Ovary (tissue), 9 donors: ENCODE data around the gene TMED7. TPM values are rescaled to one million over a fixed set of nuclear protein-coding genes. Genes with fewer than 3 reads are reported as not detected.
A peak's percentile ranks its signal among the peaks of the same experiment; 100 is the strongest.

ENCODE experiments used
- DNase-seq, 5 donors: peaks; one replicate each; pipeline ENCODE4 v3.0.0-alpha.2; 2019 to 2020
- H3K27ac ChIP-seq, 2 donors: fragments of 200-600 bp; one replicate each; pipeline versions ENCODE4 v1.5.1 to v1.8.0; 2019 to 2022
- H3K27me3 ChIP-seq: fragments of 200-600 bp; one replicate; pipeline ENCODE4 v1.8.0; 2022
- H3K36me3 ChIP-seq: fragments of 200-600 bp; sonication (generic); one replicate; pipeline ENCODE4 v1.5.1; 2019
- H3K4me1 ChIP-seq: one replicate; pipeline ENCODE4 v1.8.1; 2013; ENCODE audit warnings: mild to moderate bottlenecking, moderate library complexity; ENCODE audit not compliant: insufficient read depth
- H3K4me3 ChIP-seq: fragments of 200-600 bp; sonication (generic); one replicate; pipeline ENCODE4 v1.5.1; 2017
- H3K9me3 ChIP-seq, 2 donors: fragments of 200-600 bp in 1 of 2; sonication (generic) in 1 of 2; one replicate each; pipeline versions ENCODE4 v1.5.1 to v1.8.1; 2013 to 2019; ENCODE audit warnings: mild to moderate bottlenecking in 1 of 2, moderate library complexity in 1 of 2
- CTCF ChIP-seq, 3 donors: fragments of 450-650 bp in 2 of 3; fragments of 200-600 bp in 1 of 3; IDR thresholded peaks; one replicate each; pipeline versions ENCODE4 v1.5.1 to v1.8.0; 2016 to 2022; ENCODE audit warnings: antibody characterized with exemption in 3 of 3, mild to moderate bottlenecking in 1 of 3
- EP300 ChIP-seq: sonication (generic); formaldehyde crosslinking; IDR thresholded peaks from one replicate; pipeline ENCODE4 v1.6.1; 2017; ENCODE audit warnings: antibody characterized with exemption
- POLR2A ChIP-seq: fragments of 450-650 bp; IDR thresholded peaks from one replicate; pipeline ENCODE4 v1.6.1; 2017; ENCODE audit warnings: antibody characterized with exemption, mild to moderate bottlenecking, moderate library complexity
- WGBS, 3 donors: extraction: QIAGEN DNeasy Blood & Tissue Kit in 1 of 3; methylation state at CpG; one replicate each; pipeline versions ENCODE4 v1.1.5 to v1.1.7; 2013 to 2017; 5-methylcytosine and 5-hydroxymethylcytosine counted together
- intact Hi-C, 4 donors: fragments of 100-400 bp; cut with DNase I; formaldehyde crosslinking; loops; one replicate each; pipeline versions ENCODE4 v1.11.0 to v1.15.1; 2022 to 2023
- polyA plus RNA-seq, 2 donors: library from polyadenylated mRNA; stranded (reverse); fragments of 200-250 nt in 1 of 2; fragments of 350-450 nt in 1 of 2; fragmentation: Illumina TruSeq in 1 of 2; extraction: RNeasy Lipid Tissue Mini Kit (QIAGEN cat#74804) in 1 of 2; gene quantifications; one replicate each; pipeline ENCODE4 v1.2.3, GENCODE V29; 2013 to 2014
- total RNA-seq, 7 donors: library from RNA; depleted of rRNA in 2 of 7; stranded (reverse); fragments of >200 nt in 2 of 7; fragmentation: NEBNext Ultra II Directional in 3 of 7; extraction: Animal tissue kit (Norgen Biotek cat#: 25700) in 3 of 7; gene quantifications; one replicate each; pipeline versions ENCODE4 v1.1.0 to v1.2.4, GENCODE V29; 2016 to 2023
- donor health status: DM: no; HTN: no; CAD: no; lungs with moderate emphysema.
- donor health status: DM: no; HTN: no; CAD: no.
- donor health status: Bipolar disorder and iron deficiency.
- donor health status: DM: yes; HTN: yes; CAD: no.
- donor health status: DM: no; HTN: no; CAD: no.
- donor health status: DM: yes; HTN: yes; CAD: no.

TMED7 gene
- total and polyA plus RNA-seq, 9 donors, result 28.0 to 84.2 (median 68.2) TPM

- no peak overlapping the region for H3K4me3 ChIP-seq
- H3K27ac ChIP-seq, result no peak overlapping the region
- no peak for TF ChIP-seq EP300
- no peak for TF ChIP-seq POLR2A
- TF ChIP-seq CTCF (IDR thresholded peaks at IDR 0.05), result no peak
- H3K4me1 ChIP-seq, result no peaks in the 10 kb centered on the region
- DNase-seq, result no peak
- intact Hi-C loops, result loop anchor here (5.0 kb wide), 2 partner anchors 277 to 282 kb away; no protein-coding TSS in a partner anchor
- 62 to 73% (median 69%) methylated on average over 3 of the region's 3 CpGs for WGBS, 3 donors
- no peaks in the 10 kb centered on the region for H3K9me3 ChIP-seq
- no peaks in the 10 kb centered on the region for H3K27me3 ChIP-seq
- no peaks in the 10 kb centered on the region for H3K36me3 ChIP-seq
These were observed 36.8 kb downstream of the TMED7 start for GRCh38 chr5:115589043-115589442.

- no peaks in the 10 kb centered on the region for H3K36me3 ChIP-seq
- 60 to 67% (median 67%) methylated on average over 4 of the region's 4 CpGs for WGBS, 3 donors
- TF ChIP-seq CTCF (IDR thresholded peaks at IDR 0.05) (no peak), POLR2A (no peak), EP300 (no peak)
- no peak for DNase-seq
- H3K27me3 ChIP-seq, result no peaks in the 10 kb centered on the region
- no peak overlapping the region for H3K4me3 ChIP-seq
- no peaks in the 10 kb centered on the region for H3K9me3 ChIP-seq
- H3K4me1 ChIP-seq, result no peaks in the 10 kb centered on the region
- H3K27ac ChIP-seq, result no peak overlapping the region
- intact Hi-C loops, result loop anchor here (5.0 kb wide), 2 partner anchors 276 to 281 kb away; no protein-coding TSS in a partner anchor
These were observed 37.2 kb downstream of the TMED7 start for GRCh38 chr5:115588640-115589039.

GRCh38 chr5:115586525-115587146 is 39.2 kb downstream of the TMED7 start:
- H3K36me3 ChIP-seq, result no peaks in the 10 kb centered on the region
- 39 to 47% (median 40%) methylated on average over 6 of the region's 6 CpGs for WGBS, 3 donors
- H3K4me3 ChIP-seq, result no peak overlapping the region
- intact Hi-C loops, result loop anchor here (5.0 kb wide), 2 partner anchors 274 to 279 kb away; no protein-coding TSS in a partner anchor
- no peaks in the 10 kb centered on the region for H3K4me1 ChIP-seq
- TF ChIP-seq EP300, result no peak
- peak; percentile 34 to 49 (median 38) for TF ChIP-seq CTCF (IDR thresholded peaks at IDR 0.05)
- TF ChIP-seq POLR2A, result no peak
- no peak for DNase-seq
- no peaks in the 10 kb centered on the region for H3K27me3 ChIP-seq
- no peak overlapping the region for H3K27ac ChIP-seq
- no peaks in the 10 kb centered on the region for H3K9me3 ChIP-seq

GRCh38 chr5:115585265-115585664 is 40.6 kb downstream of the TMED7 start:
- no peak for DNase-seq
- Histone ChIP-seq H3K4me3 (no peak overlapping the region), H3K4me1 (no peaks in the 10 kb centered on the region), H3K9me3 (no peaks in the 10 kb centered on the region), H3K27me3 (no peaks in the 10 kb centered on the region), H3K27ac (no peak overlapping the region), H3K36me3 (no peaks in the 10 kb centered on the region)
- TF ChIP-seq CTCF (IDR thresholded peaks at IDR 0.05), result no peak
- TF ChIP-seq EP300, result no peak
- no peak for TF ChIP-seq POLR2A
- WGBS, 3 donors, result 91 to 100% (median 94%) methylated on average over 1 of the region's 1 CpG
- intact Hi-C loops, result loop anchor here (5.0 kb wide), 2 partner anchors 273 to 278 kb away; no protein-coding TSS in a partner anchor
